WTC11 (cell line): ENCODE data around the gene IP6K3. TPM values are rescaled to one million over a fixed set of nuclear protein-coding genes. Genes with fewer than 3 reads are reported as not detected.

Experiments
- ATAC-seq: fragments of 200-7000 bp; cut with Tn5 transposase; 2 replicates; pipeline ENCODE4 v1.10.0; 2021; ENCODE audit warnings: mild to moderate bottlenecking, moderate library complexity
- CTCF ChIA-PET: fragments of 300-600 bp; sonication (Branson Sonifier 250); formaldehyde crosslinking; loops from one replicate; lab custom pipeline; 2021; ENCODE audit warnings: antibody characterized with exemption; lab: Charles Lee
- POLR2A ChIA-PET: fragments of 350-600 bp; sonication (Branson Sonifier 250); formaldehyde crosslinking; loops from one replicate; lab custom pipeline; 2021; ENCODE audit warnings: antibody characterized with exemption; lab: Charles Lee
- DNase-seq: peaks from one replicate; pipeline ENCODE4 v3.0.0; 2021; ENCODE audit warnings: low spot score
- H3K27ac Mint-ChIP-seq: 2 replicates; pipeline ENCODE4 v1.8.0; 2021; ENCODE audit warnings: mixed read lengths
- H3K27me3 Mint-ChIP-seq: 2 replicates; pipeline ENCODE4 v1.8.0; 2021; ENCODE audit warnings: low read depth, mild to moderate bottlenecking, moderate library complexity, mixed read lengths
- H3K36me3 Mint-ChIP-seq: 2 replicates; pipeline ENCODE4 v1.8.0; 2021; ENCODE audit warnings: mixed read lengths
- H3K4me1 Mint-ChIP-seq: 2 replicates; pipeline ENCODE4 v1.8.0; 2022; ENCODE audit warnings: mixed read lengths
- H3K4me3 Mint-ChIP-seq: 2 replicates; pipeline ENCODE4 v1.8.0; 2021; ENCODE audit warnings: mild to moderate bottlenecking, moderate library complexity, mixed read lengths
- H3K9me3 Mint-ChIP-seq: 2 replicates; pipeline ENCODE4 v1.8.0; 2021; ENCODE audit warnings: mixed read lengths
- AR ChIP-seq: fragments of 250-450 bp; sonication (Bioruptor Pico); IDR thresholded peaks from 2 replicates; pipeline ENCODE4 v1.9.0; 2021; ENCODE audit warnings: mild to moderate bottlenecking
- ATF2 ChIP-seq: sonication (generic); formaldehyde crosslinking; IDR thresholded peaks from 2 replicates; pipeline ENCODE4 v1.8.1; 2022; ENCODE audit warnings: low read depth, missing genetic modification reagents, borderline replicate concordance
- ATF3 ChIP-seq: sonication (generic); formaldehyde crosslinking; conservative IDR thresholded peaks from 2 replicates; pipeline ENCODE4 v1.8.1; 2022; ENCODE audit warnings: mild to moderate bottlenecking, missing genetic modification reagents
- ELF4 ChIP-seq: sonication (generic); formaldehyde crosslinking; IDR thresholded peaks from 2 replicates; pipeline ENCODE4 v1.8.1; 2022; ENCODE audit warnings: low read depth, mild to moderate bottlenecking, moderate library complexity, missing genetic modification reagents
- FOXP1 ChIP-seq: sonication (generic); formaldehyde crosslinking; IDR thresholded peaks from 2 replicates; pipeline ENCODE4 v1.8.0; 2022; ENCODE audit warnings: missing genetic modification reagents, mild to moderate bottlenecking, moderate library complexity, borderline replicate concordance
- IRF2 ChIP-seq: sonication (generic); formaldehyde crosslinking; IDR thresholded peaks from 2 replicates; pipeline ENCODE4 v1.8.0; 2022; ENCODE audit warnings: low read depth, missing genetic modification reagents, borderline replicate concordance
- MLX ChIP-seq: sonication (generic); formaldehyde crosslinking; IDR thresholded peaks from 2 replicates; pipeline ENCODE4 v1.8.1; 2023; ENCODE audit warnings: mild to moderate bottlenecking, missing genetic modification reagents, moderate library complexity
- NR3C1 ChIP-seq: sonication (generic); formaldehyde crosslinking; conservative IDR thresholded peaks from 2 replicates; pipeline ENCODE4 v1.8.1; 2023; ENCODE audit warnings: low read depth, mild to moderate bottlenecking, missing genetic modification reagents
- SMAD3 ChIP-seq: sonication (generic); formaldehyde crosslinking; IDR thresholded peaks from 2 replicates; pipeline ENCODE4 v1.8.0; 2022; ENCODE audit warnings: missing genetic modification reagents, mild to moderate bottlenecking, borderline replicate concordance
- TEAD1 ChIP-seq: sonication (generic); formaldehyde crosslinking; IDR thresholded peaks from 2 replicates; pipeline ENCODE4 v1.8.0; 2022; ENCODE audit warnings: mild to moderate bottlenecking, missing genetic modification reagents
- ZNF138 ChIP-seq: sonication (generic); formaldehyde crosslinking; conservative IDR thresholded peaks from 2 replicates; pipeline ENCODE4 v1.8.1; 2022; ENCODE audit warnings: mild to moderate bottlenecking, moderate library complexity, missing genetic modification reagents
- ZNF512 ChIP-seq: sonication (generic); formaldehyde crosslinking; IDR thresholded peaks from 2 replicates; pipeline ENCODE4 v1.8.1; 2022; ENCODE audit warnings: missing genetic modification reagents, borderline replicate concordance
- total RNA-seq: library from RNA; stranded (reverse); gene quantifications from 3 replicates; pipeline ENCODE4 v1.2.3, GENCODE V29; 2021
- TF ChIP-seq, protein P1 (sequence below): sonication (generic); formaldehyde crosslinking; IDR thresholded peaks from 2 replicates; pipeline ENCODE4 v1.8.0; 2022; ENCODE audit warnings: mild to moderate bottlenecking, missing genetic modification reagents
- TF ChIP-seq, protein P2 (sequence below): sonication (generic); formaldehyde crosslinking; IDR thresholded peaks from 2 replicates; pipeline ENCODE4 v1.8.0; 2022; ENCODE audit warnings: mild to moderate bottlenecking, missing genetic modification reagents
- TF ChIP-seq, protein P3 (sequence below): sonication (generic); formaldehyde crosslinking; IDR thresholded peaks from 2 replicates; pipeline ENCODE4 v1.8.1; 2022; ENCODE audit warnings: low read depth, mild to moderate bottlenecking, moderate library complexity, missing genetic modification reagents, borderline replicate concordance
- TF ChIP-seq, protein P4 (sequence below): sonication (generic); formaldehyde crosslinking; IDR thresholded peaks from 2 replicates; pipeline ENCODE4 v1.8.1; 2023; ENCODE audit warnings: mild to moderate bottlenecking, missing genetic modification reagents

IP6K3 gene
- total RNA-seq, 1 experiment from 2014 or later, result 1.1 TPM

DNA sequence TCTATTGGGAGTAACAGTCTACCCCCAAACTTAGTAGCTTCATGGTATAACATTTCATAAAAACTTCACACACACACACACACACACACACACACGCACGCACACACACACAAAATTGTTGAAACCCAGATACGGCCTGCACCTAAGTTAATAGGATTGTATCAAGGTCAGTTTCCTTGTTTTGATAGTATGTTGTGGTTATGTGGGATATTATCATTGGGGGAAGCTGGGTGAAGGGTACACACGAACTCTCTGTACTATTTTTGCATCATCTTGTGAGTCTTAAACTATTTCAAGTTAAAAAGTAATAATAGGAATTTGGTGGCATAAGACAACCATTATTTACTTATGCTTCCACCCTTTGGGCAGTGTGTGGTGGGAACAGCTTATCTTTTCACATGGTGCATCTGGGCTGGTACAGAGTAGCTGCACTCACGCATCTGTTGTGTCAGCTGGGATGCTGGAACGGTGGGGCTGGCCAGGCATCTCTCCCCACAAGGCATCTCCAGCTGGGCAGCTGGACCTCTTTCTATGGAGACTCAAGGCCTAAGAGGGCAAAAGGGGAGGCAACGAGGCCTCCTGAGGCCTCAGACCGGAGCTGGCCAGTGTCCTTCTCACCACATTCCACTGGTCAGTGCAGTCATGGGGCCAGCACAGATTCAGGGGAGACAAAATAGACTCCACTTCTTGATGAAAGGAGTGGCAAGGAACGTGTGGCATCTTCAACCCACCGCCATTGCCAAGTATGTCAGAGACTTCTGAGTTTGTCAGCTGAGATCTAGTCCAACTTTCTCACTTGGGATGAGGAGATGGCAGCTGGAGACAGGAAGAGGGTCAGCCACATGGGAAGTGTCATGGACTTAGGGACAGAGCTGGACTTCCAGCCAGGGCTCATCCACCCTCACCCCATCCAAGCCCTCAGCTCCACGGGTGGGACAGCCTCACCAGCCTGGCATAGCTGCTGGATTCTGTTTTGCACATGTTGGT is 20.5 kb upstream of the IP6K3 start:
- ChIA-PET CTCF (interaction anchor here (0.6 to 6.2 kb wide), 6 partner anchors 14 to 169 kb away, joined by 3 to 86 read pairs (median 5); partner anchors contain the start of gene UQCC2), POLR2A (no interaction called here)
- TF ChIP-seq, protein P1, sequence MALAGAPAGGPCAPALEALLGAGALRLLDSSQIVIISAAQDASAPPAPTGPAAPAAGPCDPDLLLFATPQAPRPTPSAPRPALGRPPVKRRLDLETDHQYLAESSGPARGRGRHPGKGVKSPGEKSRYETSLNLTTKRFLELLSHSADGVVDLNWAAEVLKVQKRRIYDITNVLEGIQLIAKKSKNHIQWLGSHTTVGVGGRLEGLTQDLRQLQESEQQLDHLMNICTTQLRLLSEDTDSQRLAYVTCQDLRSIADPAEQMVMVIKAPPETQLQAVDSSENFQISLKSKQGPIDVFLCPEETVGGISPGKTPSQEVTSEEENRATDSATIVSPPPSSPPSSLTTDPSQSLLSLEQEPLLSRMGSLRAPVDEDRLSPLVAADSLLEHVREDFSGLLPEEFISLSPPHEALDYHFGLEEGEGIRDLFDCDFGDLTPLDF (CRISPR knock-in tag), result no peak
- TF ChIP-seq ZNF138 (CRISPR knock-in tag) (no peak), NR3C1 (CRISPR knock-in tag) (no peak), SMAD3 (CRISPR knock-in tag) (no peak), ATF3 (no peak), TEAD1 (CRISPR knock-in tag) (no peak), IRF2 (CRISPR knock-in tag) (no peak), MLX (CRISPR knock-in tag) (no peak), FOXP1 (CRISPR knock-in tag) (no peak), ATF2 (no peak), ELF4 (no peak)
- TF ChIP-seq, protein P2, sequence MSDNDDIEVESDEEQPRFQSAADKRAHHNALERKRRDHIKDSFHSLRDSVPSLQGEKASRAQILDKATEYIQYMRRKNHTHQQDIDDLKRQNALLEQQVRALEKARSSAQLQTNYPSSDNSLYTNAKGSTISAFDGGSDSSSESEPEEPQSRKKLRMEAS (CRISPR knock-in tag), result no peak
- DNase-seq, result no peak
- Mint-ChIP-seq H3K4me3 (no peak overlapping the region), H3K36me3 (peaks cover 4% of the 10 kb centered on the region), H3K9me3 (peaks cover 10% of the 10 kb centered on the region), H3K27ac (no peak overlapping the region), H3K4me1 (peaks cover 23% of the 10 kb centered on the region), H3K27me3 (no peaks in the 10 kb centered on the region; the same call in 1 of the 2 replicates)
- ATAC-seq, result no peak

GRCh38 chr6:33765368-33765767 is 18.7 kb upstream of the IP6K3 start:
- POLR2A ChIA-PET, result no interaction called here
- DNase-seq (no peak), ATAC-seq (no peak)
- Mint-ChIP-seq H3K27me3 (no peaks in the 10 kb centered on the region; the same call in 1 of the 2 replicates), H3K4me3 (no peak overlapping the region), H3K27ac (no peak overlapping the region; the same call in 1 of the 2 replicates), H3K4me1 (peaks cover 9% of the 10 kb centered on the region), H3K9me3 (peaks cover 10% of the 10 kb centered on the region), H3K36me3 (no peaks in the 10 kb centered on the region)
- CTCF ChIA-PET, result no interaction called here
- TF ChIP-seq, protein P3, sequence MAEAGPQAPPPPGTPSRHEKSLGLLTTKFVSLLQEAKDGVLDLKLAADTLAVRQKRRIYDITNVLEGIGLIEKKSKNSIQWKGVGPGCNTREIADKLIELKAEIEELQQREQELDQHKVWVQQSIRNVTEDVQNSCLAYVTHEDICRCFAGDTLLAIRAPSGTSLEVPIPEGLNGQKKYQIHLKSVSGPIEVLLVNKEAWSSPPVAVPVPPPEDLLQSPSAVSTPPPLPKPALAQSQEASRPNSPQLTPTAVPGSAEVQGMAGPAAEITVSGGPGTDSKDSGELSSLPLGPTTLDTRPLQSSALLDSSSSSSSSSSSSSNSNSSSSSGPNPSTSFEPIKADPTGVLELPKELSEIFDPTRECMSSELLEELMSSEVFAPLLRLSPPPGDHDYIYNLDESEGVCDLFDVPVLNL, result no peak
- TF ChIP-seq, protein P4, sequence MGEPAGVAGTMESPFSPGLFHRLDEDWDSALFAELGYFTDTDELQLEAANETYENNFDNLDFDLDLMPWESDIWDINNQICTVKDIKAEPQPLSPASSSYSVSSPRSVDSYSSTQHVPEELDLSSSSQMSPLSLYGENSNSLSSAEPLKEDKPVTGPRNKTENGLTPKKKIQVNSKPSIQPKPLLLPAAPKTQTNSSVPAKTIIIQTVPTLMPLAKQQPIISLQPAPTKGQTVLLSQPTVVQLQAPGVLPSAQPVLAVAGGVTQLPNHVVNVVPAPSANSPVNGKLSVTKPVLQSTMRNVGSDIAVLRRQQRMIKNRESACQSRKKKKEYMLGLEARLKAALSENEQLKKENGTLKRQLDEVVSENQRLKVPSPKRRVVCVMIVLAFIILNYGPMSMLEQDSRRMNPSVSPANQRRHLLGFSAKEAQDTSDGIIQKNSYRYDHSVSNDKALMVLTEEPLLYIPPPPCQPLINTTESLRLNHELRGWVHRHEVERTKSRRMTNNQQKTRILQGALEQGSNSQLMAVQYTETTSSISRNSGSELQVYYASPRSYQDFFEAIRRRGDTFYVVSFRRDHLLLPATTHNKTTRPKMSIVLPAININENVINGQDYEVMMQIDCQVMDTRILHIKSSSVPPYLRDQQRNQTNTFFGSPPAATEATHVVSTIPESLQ (CRISPR knock-in tag), result no peak
- TF ChIP-seq ZNF512 (CRISPR knock-in tag) (no peak), AR (CRISPR knock-in tag) (no peak)
